HEK293 (cell line): ENCODE data around the gene FAM168A.
A peak's percentile ranks its signal among the peaks of the same experiment; 100 is the strongest.

Experiments used
- CTCF ChIA-PET: fragments of 350-600 bp; formaldehyde crosslinking; extraction: SDS; loops from one replicate; lab custom pipeline; 2021; ENCODE audit warnings: antibody characterized with exemption; lab: Yijun Ruan, JAX
- POLR2A ChIA-PET: fragments of 300-600 bp; formaldehyde crosslinking; extraction: SDS; loops from one replicate; lab custom pipeline; 2020; ENCODE audit warnings: antibody characterized with exemption, inconsistent platforms; lab: Yijun Ruan, JAX
- H3K27ac ChIP-seq: fragments of 200-500 bp; sonication (Bioruptor generic); 2 replicates; pipeline ENCODE4 v1.5.1; 2014; ENCODE audit warnings: low read depth, low read length, control low read depth, inconsistent platforms; ENCODE audit errors: extremely low read depth
- H3K36me3 ChIP-seq, 2 experiments: fragments of 200-500 bp in 1 of 2; sonication (Bioruptor generic) in 1 of 2; 1 replicate in 1 of 2; 2 replicates in 1 of 2; pipeline ENCODE4 v1.5.1; 2014 to 2017; ENCODE audit warnings: inconsistent platforms in 2 of 2, low read length in 2 of 2; ENCODE audit not compliant: control insufficient read depth in 2 of 2, insufficient read depth in 1 of 2
- H3K4me1 ChIP-seq: fragments of 200-500 bp; sonication (Bioruptor generic); 2 replicates; pipeline ENCODE4 v1.5.1; 2014; ENCODE audit warnings: mild to moderate bottlenecking, low read length, inconsistent platforms; ENCODE audit not compliant: control insufficient read depth, insufficient read depth
- H3K4me3 ChIP-seq: 2 replicates; pipeline ENCODE4 v1.5.1; 2011; ENCODE audit warnings: low read depth, mild to moderate bottlenecking, control low read depth, low read length, moderate library complexity
- H3K9me3 ChIP-seq: fragments of 200-500 bp; sonication (Bioruptor generic); 2 replicates; pipeline ENCODE4 v1.5.1; 2014; ENCODE audit warnings: low read depth, low read length, inconsistent platforms; ENCODE audit not compliant: control insufficient read depth, insufficient read depth
- ELK4 ChIP-seq: IDR thresholded peaks from 2 replicates; pipeline ENCODE4 v1.6.1; 2011; ENCODE audit warnings: mild to moderate bottlenecking, low read depth, low read length, borderline replicate concordance
- GLI4 ChIP-seq: fragments of 450-650 bp; formaldehyde crosslinking; IDR thresholded peaks from 2 replicates; pipeline ENCODE4 v1.5.1; 2016; ENCODE audit warnings: missing biosample characterization, missing genetic modification characterization
- HOXC10 ChIP-seq: sonication (generic); formaldehyde crosslinking; IDR thresholded peaks from 2 replicates; pipeline ENCODE4 v1.8.1; 2023; ENCODE audit warnings: mild to moderate bottlenecking, missing genetic modification reagents
- HOXD13 ChIP-seq: sonication (generic); formaldehyde crosslinking; IDR thresholded peaks from 2 replicates; pipeline ENCODE4 v1.8.0; 2022; ENCODE audit warnings: missing genetic modification reagents, borderline replicate concordance
- IKZF3 ChIP-seq: fragments of 450-650 bp; IDR thresholded peaks from 2 replicates; pipeline ENCODE4 v1.5.0; 2018; ENCODE audit warnings: missing biosample characterization, mild to moderate bottlenecking, missing genetic modification characterization, moderate library complexity
- OSR2 ChIP-seq: fragments of 450-650 bp; formaldehyde crosslinking; IDR thresholded peaks from 2 replicates; pipeline ENCODE4 v1.5.1; 2016; ENCODE audit warnings: missing biosample characterization, missing genetic modification characterization
- SCRT2 ChIP-seq: fragments of 450-650 bp; formaldehyde crosslinking; IDR thresholded peaks from 2 replicates; pipeline ENCODE4 v1.5.1; 2016; ENCODE audit warnings: missing biosample characterization, missing genetic modification characterization
- ZNF112 ChIP-seq: fragments of 450-650 bp; formaldehyde crosslinking; IDR thresholded peaks from 2 replicates; pipeline ENCODE4 v1.5.0; 2017; ENCODE audit warnings: missing biosample characterization, missing genetic modification characterization
- ZNF169 ChIP-seq: fragments of 450-650 bp; formaldehyde crosslinking; IDR thresholded peaks from 2 replicates; pipeline ENCODE4 v1.5.1; 2016; ENCODE audit warnings: missing biosample characterization, missing genetic modification characterization
- ZNF248 ChIP-seq: fragments of 450-650 bp; formaldehyde crosslinking; IDR thresholded peaks from 2 replicates; pipeline ENCODE4 v1.5.1; 2017; ENCODE audit warnings: missing biosample characterization, missing genetic modification characterization
- ZNF354C ChIP-seq: fragments of 450-650 bp; formaldehyde crosslinking; IDR thresholded peaks from 2 replicates; pipeline ENCODE4 v1.5.1; 2016; ENCODE audit warnings: missing biosample characterization, missing genetic modification characterization, low read depth, borderline replicate concordance
- ZNF843 ChIP-seq: fragments of 450-650 bp; formaldehyde crosslinking; IDR thresholded peaks from 2 replicates; pipeline ENCODE4 v1.5.1; 2016; ENCODE audit warnings: missing biosample characterization, missing genetic modification characterization
- ZSCAN30 ChIP-seq: fragments of 450-650 bp; IDR thresholded peaks from 2 replicates; pipeline ENCODE4 v1.5.1; 2018; ENCODE audit warnings: missing biosample characterization, mild to moderate bottlenecking, missing genetic modification characterization, moderate library complexity
- TF ChIP-seq, protein P1 (sequence below): fragments of 450-650 bp; formaldehyde crosslinking; IDR thresholded peaks from 2 replicates; pipeline ENCODE4 v1.5.1; 2016; ENCODE audit warnings: missing biosample characterization, missing genetic modification characterization
- TF ChIP-seq, protein P2 (sequence below): fragments of 450-650 bp; formaldehyde crosslinking; IDR thresholded peaks from 2 replicates; pipeline ENCODE4 v1.5.1; 2016; ENCODE audit warnings: missing biosample characterization, missing genetic modification characterization, low read depth
- TF ChIP-seq, protein P3 (sequence below): fragments of 450-650 bp; formaldehyde crosslinking; IDR thresholded peaks from 2 replicates; pipeline ENCODE4 v1.5.1; 2016; ENCODE audit warnings: missing biosample characterization, missing genetic modification characterization
- TF ChIP-seq, protein P4 (sequence below): fragments of 450-650 bp; formaldehyde crosslinking; IDR thresholded peaks from 2 replicates; pipeline ENCODE4 v1.5.0; 2017; ENCODE audit warnings: missing biosample characterization, missing genetic modification characterization, borderline replicate concordance

The FAM168A gene

DNA sequence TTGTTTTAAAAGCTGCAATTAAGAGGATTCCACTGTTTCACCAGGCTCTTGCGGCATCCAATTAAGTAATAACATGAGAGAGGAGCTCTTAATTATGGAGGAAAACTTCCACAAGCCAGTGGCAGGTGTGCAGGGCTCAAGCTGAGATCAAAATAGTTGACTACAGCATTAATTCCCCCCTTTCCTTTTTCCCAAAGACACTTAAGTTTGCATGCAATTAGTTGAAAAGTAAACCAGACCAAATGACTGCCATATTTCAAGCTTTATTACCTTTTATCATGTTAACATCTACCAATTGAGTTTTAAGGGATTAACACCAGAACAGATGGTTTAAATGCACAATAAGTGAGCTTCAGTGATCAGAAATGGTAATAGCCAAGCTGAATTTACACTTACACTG lies 32.1 kb downstream of the FAM168A start (continued):
- TF ChIP-seq, protein P1, sequence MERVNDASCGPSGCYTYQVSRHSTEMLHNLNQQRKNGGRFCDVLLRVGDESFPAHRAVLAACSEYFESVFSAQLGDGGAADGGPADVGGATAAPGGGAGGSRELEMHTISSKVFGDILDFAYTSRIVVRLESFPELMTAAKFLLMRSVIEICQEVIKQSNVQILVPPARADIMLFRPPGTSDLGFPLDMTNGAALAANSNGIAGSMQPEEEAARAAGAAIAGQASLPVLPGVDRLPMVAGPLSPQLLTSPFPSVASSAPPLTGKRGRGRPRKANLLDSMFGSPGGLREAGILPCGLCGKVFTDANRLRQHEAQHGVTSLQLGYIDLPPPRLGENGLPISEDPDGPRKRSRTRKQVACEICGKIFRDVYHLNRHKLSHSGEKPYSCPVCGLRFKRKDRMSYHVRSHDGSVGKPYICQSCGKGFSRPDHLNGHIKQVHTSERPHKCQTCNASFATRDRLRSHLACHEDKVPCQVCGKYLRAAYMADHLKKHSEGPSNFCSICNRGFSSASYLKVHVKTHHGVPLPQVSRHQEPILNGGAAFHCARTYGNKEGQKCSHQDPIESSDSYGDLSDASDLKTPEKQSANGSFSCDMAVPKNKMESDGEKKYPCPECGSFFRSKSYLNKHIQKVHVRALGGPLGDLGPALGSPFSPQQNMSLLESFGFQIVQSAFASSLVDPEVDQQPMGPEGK (tag by site-specific recombination) = 0 out of 2 replicates have a peak, but pooled peaks have one; percentile 16

DNA sequence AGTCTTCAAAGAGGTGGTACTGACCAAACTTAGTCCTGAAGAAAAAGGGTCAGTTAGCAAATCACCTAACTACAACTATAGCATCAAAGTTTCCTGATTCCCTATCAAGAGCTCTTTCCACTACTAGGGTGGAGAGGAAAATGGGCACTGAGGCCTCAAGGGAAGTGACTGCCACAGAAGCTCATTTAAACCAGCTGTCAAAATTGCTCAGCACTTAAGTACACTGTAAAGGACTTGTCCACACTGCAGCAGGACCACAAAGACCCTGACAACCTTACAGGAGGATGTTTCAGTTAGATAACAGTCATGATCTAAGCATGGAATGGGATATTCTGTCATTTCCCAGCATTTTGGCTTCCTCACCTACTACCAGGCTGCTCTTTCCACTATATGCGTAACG lies 33.0 kb downstream of the FAM168A start:
- Histone ChIP-seq H3K27ac (no peak overlapping the region), H3K36me3 (no peaks in the 10 kb centered on the region), H3K4me3 (no peak overlapping the region)
- POLR2A ChIA-PET = interaction anchor here (0.6 kb wide), 1 partner anchor 38 kb away, joined by 8 read pairs; no protein-coding TSS in a partner anchor
- TF ChIP-seq ZSCAN30 (no peak), OSR2 (tag by site-specific recombination) (peak; percentile 80)
- TF ChIP-seq, all 188 proteins: peak for 1
- Histone ChIP-seq H3K9me3 (no peaks in the 10 kb centered on the region), H3K4me1 (peaks cover 19% of the 10 kb centered on the region)
- CTCF ChIA-PET = interaction anchor here (0.8 to 1.5 kb wide), 4 partner anchors 30 to 95 kb away, joined by 3 to 5 read pairs (median 4); no protein-coding TSS in a partner anchor

GRCh38 chr11:73563539-73564200 lies 34.2 kb downstream of the FAM168A start:
- no peaks in the 10 kb centered on the region for H3K36me3 ChIP-seq
- no peaks in the 10 kb centered on the region for H3K9me3 ChIP-seq
- no peak overlapping the region for H3K27ac ChIP-seq
- POLR2A ChIA-PET = interaction anchor here (0.7 kb wide), 1 partner anchor 117 kb away, joined by 5 read pairs; no protein-coding TSS in a partner anchor
- CTCF ChIA-PET = interaction anchor here (0.7 kb wide), 1 partner anchor 85 kb away, joined by 4 read pairs; no protein-coding TSS in a partner anchor
- no peak overlapping the region for H3K4me3 ChIP-seq
- H3K4me1 ChIP-seq = peaks cover 19% of the 10 kb centered on the region
- TF ChIP-seq IKZF3 (tag by site-specific recombination) = no peak
- TF ChIP-seq, protein P2, sequence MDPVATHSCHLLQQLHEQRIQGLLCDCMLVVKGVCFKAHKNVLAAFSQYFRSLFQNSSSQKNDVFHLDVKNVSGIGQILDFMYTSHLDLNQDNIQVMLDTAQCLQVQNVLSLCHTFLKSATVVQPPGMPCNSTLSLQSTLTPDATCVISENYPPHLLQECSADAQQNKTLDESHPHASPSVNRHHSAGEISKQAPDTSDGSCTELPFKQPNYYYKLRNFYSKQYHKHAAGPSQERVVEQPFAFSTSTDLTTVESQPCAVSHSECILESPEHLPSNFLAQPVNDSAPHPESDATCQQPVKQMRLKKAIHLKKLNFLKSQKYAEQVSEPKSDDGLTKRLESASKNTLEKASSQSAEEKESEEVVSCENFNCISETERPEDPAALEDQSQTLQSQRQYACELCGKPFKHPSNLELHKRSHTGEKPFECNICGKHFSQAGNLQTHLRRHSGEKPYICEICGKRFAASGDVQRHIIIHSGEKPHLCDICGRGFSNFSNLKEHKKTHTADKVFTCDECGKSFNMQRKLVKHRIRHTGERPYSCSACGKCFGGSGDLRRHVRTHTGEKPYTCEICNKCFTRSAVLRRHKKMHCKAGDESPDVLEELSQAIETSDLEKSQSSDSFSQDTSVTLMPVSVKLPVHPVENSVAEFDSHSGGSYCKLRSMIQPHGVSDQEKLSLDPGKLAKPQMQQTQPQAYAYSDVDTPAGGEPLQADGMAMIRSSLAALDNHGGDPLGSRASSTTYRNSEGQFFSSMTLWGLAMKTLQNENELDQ (tag by site-specific recombination) = no peak
- no peak for TF ChIP-seq ZNF169 (tag by site-specific recombination)
- TF ChIP-seq GLI4 (tag by site-specific recombination) = no peak
- no peak for TF ChIP-seq SCRT2 (tag by site-specific recombination)
- no peak for TF ChIP-seq ZNF843 (tag by site-specific recombination)
- TF ChIP-seq HOXD13 (CRISPR knock-in tag) = no peak
- TF ChIP-seq HOXC10 (CRISPR knock-in tag) = no peak
- no peak for TF ChIP-seq ZNF248 (tag by site-specific recombination)
- TF ChIP-seq ZNF112 (tag by site-specific recombination) = no peak
- TF ChIP-seq, protein P1 (tag by site-specific recombination) = no peak
- TF ChIP-seq, protein P3, sequence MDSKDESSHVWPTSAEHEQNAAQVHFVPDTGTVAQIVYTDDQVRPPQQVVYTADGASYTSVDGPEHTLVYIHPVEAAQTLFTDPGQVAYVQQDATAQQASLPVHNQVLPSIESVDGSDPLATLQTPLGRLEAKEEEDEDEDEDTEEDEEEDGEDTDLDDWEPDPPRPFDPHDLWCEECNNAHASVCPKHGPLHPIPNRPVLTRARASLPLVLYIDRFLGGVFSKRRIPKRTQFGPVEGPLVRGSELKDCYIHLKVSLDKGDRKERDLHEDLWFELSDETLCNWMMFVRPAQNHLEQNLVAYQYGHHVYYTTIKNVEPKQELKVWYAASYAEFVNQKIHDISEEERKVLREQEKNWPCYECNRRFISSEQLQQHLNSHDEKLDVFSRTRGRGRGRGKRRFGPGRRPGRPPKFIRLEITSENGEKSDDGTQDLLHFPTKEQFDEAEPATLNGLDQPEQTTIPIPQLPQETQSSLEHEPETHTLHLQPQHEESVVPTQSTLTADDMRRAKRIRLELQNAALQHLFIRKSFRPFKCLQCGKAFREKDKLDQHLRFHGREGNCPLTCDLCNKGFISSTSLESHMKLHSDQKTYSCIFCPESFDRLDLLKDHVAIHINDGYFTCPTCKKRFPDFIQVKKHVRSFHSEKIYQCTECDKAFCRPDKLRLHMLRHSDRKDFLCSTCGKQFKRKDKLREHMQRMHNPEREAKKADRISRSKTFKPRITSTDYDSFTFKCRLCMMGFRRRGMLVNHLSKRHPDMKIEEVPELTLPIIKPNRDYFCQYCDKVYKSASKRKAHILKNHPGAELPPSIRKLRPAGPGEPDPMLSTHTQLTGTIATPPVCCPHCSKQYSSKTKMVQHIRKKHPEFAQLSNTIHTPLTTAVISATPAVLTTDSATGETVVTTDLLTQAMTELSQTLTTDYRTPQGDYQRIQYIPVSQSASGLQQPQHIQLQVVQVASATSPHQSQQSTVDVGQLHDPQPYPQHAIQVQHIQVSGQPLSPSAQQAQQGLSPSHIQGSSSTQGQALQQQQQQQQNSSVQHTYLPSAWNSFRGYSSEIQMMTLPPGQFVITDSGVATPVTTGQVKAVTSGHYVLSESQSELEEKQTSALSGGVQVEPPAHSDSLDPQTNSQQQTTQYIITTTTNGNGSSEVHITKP = no peak
- TF ChIP-seq ELK4 = no peak
- TF ChIP-seq ZNF354C = no peak
- TF ChIP-seq, protein P4, sequence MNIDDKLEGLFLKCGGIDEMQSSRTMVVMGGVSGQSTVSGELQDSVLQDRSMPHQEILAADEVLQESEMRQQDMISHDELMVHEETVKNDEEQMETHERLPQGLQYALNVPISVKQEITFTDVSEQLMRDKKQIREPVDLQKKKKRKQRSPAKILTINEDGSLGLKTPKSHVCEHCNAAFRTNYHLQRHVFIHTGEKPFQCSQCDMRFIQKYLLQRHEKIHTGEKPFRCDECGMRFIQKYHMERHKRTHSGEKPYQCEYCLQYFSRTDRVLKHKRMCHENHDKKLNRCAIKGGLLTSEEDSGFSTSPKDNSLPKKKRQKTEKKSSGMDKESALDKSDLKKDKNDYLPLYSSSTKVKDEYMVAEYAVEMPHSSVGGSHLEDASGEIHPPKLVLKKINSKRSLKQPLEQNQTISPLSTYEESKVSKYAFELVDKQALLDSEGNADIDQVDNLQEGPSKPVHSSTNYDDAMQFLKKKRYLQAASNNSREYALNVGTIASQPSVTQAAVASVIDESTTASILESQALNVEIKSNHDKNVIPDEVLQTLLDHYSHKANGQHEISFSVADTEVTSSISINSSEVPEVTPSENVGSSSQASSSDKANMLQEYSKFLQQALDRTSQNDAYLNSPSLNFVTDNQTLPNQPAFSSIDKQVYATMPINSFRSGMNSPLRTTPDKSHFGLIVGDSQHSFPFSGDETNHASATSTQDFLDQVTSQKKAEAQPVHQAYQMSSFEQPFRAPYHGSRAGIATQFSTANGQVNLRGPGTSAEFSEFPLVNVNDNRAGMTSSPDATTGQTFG = no peak
